ENCODE measurements around the gene SETD1B. TPM values are rescaled to one million over a fixed set of nuclear protein-coding genes. Genes with fewer than 3 reads are reported as not detected.
"Not testable (repeated sequence)": the region's sequence is repeated elsewhere in the genome, so short reads cannot be mapped to it uniquely, and the experiment has no call there.

The SETD1B gene
- total and polyA plus RNA-seq, 2 experiments from 2014 or later: 2.0 to 2.7 TPM

DNA sequence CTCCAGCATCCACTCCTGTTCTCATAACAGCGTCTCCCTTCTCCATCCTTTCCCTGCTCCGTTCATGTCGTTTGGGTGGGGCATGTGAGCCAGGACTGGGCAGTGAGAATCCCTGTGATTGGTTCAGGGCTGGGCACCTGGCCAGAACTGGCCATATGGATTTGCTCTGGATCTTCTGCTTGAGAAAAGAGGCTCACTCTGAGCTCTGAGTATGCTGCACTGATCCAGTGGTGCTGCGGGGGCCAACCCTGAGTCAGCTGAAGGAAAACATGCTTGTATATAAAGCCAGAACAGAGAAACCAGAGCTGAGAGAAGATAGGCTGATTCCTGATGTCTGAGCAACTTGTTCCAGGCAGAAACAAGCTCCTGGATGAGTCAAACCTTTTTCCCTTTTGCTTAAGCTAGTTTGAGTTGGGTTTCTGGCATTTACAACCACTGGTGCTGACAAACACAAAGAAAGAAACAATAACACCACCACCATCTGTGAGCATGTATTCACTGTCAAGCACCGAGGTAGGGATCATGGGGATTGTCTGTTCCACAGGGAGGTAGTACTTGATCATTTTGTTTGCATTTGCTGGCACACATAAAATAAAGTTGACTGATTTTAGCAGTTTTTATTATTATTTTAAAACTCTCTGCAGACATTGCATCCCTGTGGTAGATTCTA, 68.9 kb downstream of the SETD1B start:
- H3K9me2 ChIP-seq (ENCODE audit: insufficient read depth): no peaks in the 10 kb centered on the region
- 0 out of 2 replicates have a peak overlapping the region, but pooled peaks have one; percentile 24 for H3K4me3 ChIP-seq
- H3K27ac ChIP-seq: peak overlapping the region; percentile 82
- H3K27me3 ChIP-seq (replicated peaks; ENCODE audit: insufficient read depth): no peaks in the 10 kb centered on the region
- no peaks in the 10 kb centered on the region for H4K20me1 ChIP-seq (ENCODE audit: insufficient read depth)
- peak; percentile 96 for DNase-seq
- H3K9ac ChIP-seq: peak overlapping the region; percentile 46
- H3K4me1 ChIP-seq (ENCODE audit: insufficient read depth): peaks cover 9% of the 10 kb centered on the region; the same call in 1 of the 2 replicates
- TF ChIP-seq EZH2 (IDR thresholded peaks at IDR 0.05; ENCODE audit: insufficient read depth, poor library complexity, severe bottlenecking): no peak
- TF ChIP-seq EZH2phosphoT487 (IDR thresholded peaks at IDR 0.05; ENCODE audit: insufficient read depth, low read depth): no peak
- H3F3A ChIP-seq (ENCODE audit: insufficient read depth): peaks cover 19% of the 10 kb centered on the region
- in situ Hi-C loops (cut with MboI): no loop called here
- no peaks in the 10 kb centered on the region for H3K9me3 ChIP-seq (ENCODE audit: low read depth)
- H2AFZ ChIP-seq: peak overlapping the region; percentile 70
- H3K79me2 ChIP-seq (ENCODE audit: insufficient read depth): no peaks in the 10 kb centered on the region
- H3K36me3 ChIP-seq (ENCODE audit: low read depth): no peaks in the 10 kb centered on the region
- H3K4me2 ChIP-seq (ENCODE audit: unreplicated experiment): peak overlapping the region; percentile 61
- WGBS, 2 experiments (ENCODE audit: low coverage in 1 of 2, low lambda C conversion rate in 2 of 2, missing lambda C conversion rate in 2 of 2): 8 to 9% methylated on average over 5 of the region's 5 CpGs

DNA sequence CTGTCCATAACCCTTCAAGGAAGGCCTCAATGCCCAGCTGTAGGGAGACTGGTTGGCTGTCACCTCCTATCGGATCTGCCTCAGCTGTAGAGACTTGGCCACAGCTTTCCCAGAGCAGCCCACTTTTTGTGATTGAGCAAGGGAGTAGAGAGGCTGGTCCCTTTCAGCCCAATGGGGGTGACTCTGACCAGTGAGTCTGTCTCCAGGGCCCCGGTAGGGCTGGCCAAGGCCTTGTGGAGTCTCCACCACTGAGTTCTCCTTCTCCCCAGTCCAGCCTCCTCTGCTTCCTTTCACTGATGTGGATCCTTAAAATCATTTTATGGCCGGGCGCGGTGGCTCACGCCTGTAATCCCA, 69.4 kb downstream of the SETD1B start:
- Histone ChIP-seq H3K9me3 (ENCODE audit: low read depth) (no peaks in the 10 kb centered on the region), H3K9ac (peak overlapping the region; percentile 46), H3K27ac (peak overlapping the region; percentile 82), H3K79me2 (ENCODE audit: insufficient read depth) (no peaks in the 10 kb centered on the region), H3F3A (ENCODE audit: insufficient read depth) (peaks cover 19% of the 10 kb centered on the region), H3K4me1 (ENCODE audit: insufficient read depth) (peaks cover 9% of the 10 kb centered on the region; the same call in 1 of the 2 replicates), H3K9me2 (ENCODE audit: insufficient read depth) (no peaks in the 10 kb centered on the region), H2AFZ (peak overlapping the region; percentile 70; the same call in 1 of the 2 replicates), H3K36me3 (ENCODE audit: low read depth) (no peaks in the 10 kb centered on the region), H4K20me1 (ENCODE audit: insufficient read depth) (no peaks in the 10 kb centered on the region), H3K27me3 (replicated peaks; ENCODE audit: insufficient read depth) (no peaks in the 10 kb centered on the region), H3K4me3 (no peak overlapping the region), H3K4me2 (ENCODE audit: unreplicated experiment) (peak overlapping the region; percentile 61)
- WGBS, 2 experiments (ENCODE audit: low coverage in 1 of 2, low lambda C conversion rate in 2 of 2, missing lambda C conversion rate in 2 of 2): 84 to 86% methylated on average over 6 of the region's 6 CpGs
- in situ Hi-C loops (cut with MboI): no loop called here
- no peak for TF ChIP-seq EZH2 (IDR thresholded peaks at IDR 0.05; ENCODE audit: insufficient read depth, poor library complexity, severe bottlenecking)
- peak; percentile 30 for DNase-seq

DNA sequence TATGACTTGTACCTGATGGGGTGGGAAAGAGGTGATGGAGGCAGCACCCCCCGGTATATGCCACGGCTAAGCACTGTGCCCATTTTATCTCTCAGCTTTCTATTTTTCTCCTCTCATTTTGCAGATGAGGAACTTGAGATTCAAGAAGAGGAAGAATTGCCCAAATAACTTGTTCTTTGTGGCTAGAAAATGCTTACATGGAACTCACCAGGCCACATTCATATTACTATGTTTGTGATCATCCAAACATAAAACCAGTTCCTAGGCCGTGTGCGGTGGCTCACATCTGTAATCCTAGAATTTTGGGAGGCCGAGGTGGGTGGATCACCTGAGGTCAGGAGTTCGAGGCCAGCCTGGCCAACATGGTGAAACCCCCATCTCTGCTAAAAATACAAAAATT, 70.3 kb downstream of the SETD1B start:
- Histone ChIP-seq H3K9ac (no peak overlapping the region), H3K27ac (no peak overlapping the region), H3K36me3 (ENCODE audit: low read depth) (no peaks in the 10 kb centered on the region), H4K20me1 (ENCODE audit: insufficient read depth) (no peaks in the 10 kb centered on the region), H3K4me2 (ENCODE audit: unreplicated experiment) (no peak overlapping the region), H3K27me3 (replicated peaks; ENCODE audit: insufficient read depth) (no peaks in the 10 kb centered on the region), H3K4me1 (ENCODE audit: insufficient read depth) (peaks cover 9% of the 10 kb centered on the region; the same call in 1 of the 2 replicates), H3K9me2 (ENCODE audit: insufficient read depth) (no peaks in the 10 kb centered on the region), H2AFZ (no peak overlapping the region), H3K79me2 (ENCODE audit: insufficient read depth) (no peaks in the 10 kb centered on the region), H3F3A (ENCODE audit: insufficient read depth) (peaks cover 19% of the 10 kb centered on the region), H3K4me3 (no peak overlapping the region), H3K9me3 (ENCODE audit: low read depth) (no peaks in the 10 kb centered on the region)
- 86 to 97% methylated on average over 6 of the region's 6 CpGs for WGBS, 2 experiments (ENCODE audit: low coverage in 1 of 2, low lambda C conversion rate in 2 of 2, missing lambda C conversion rate in 2 of 2)
- no peak for TF ChIP-seq EZH2phosphoT487 (IDR thresholded peaks at IDR 0.05; ENCODE audit: insufficient read depth, low read depth)
- TF ChIP-seq EZH2 (IDR thresholded peaks at IDR 0.05; ENCODE audit: insufficient read depth, poor library complexity, severe bottlenecking): no peak
- in situ Hi-C loops (cut with MboI): no loop called here
- DNase-seq: no peak

DNA sequence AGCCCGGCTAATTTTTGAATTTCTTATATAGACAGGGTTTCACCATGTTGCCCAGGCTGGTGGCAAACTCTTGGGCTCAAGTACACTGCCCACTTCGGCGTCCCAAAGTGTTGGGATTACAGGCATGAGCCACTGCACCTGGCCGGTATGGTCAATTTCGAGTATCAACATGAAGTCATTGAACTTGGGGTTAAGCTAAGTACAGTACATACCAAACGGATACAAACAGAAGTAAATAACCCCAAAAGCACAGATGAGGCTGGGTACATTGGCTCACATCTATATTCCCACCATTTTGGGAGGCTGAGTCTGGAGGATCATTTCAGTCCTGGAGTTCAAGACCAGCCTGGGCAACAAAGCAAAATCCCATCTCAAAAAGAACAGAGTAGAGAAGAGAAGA, 71.8 kb downstream of the SETD1B start:
- no peaks in the 10 kb centered on the region for H3K9me3 ChIP-seq (ENCODE audit: low read depth)
- TF ChIP-seq EZH2 (IDR thresholded peaks at IDR 0.05; ENCODE audit: insufficient read depth, poor library complexity, severe bottlenecking) (no peak), EZH2phosphoT487 (IDR thresholded peaks at IDR 0.05; ENCODE audit: insufficient read depth, low read depth) (no peak)
- no peak overlapping the region for H3K4me2 ChIP-seq (ENCODE audit: unreplicated experiment)
- peaks cover 9% of the 10 kb centered on the region; the same call in 1 of the 2 replicates for H3K4me1 ChIP-seq (ENCODE audit: insufficient read depth)
- no peak for DNase-seq
- peaks cover 19% of the 10 kb centered on the region for H3F3A ChIP-seq (ENCODE audit: insufficient read depth)
- no peaks in the 10 kb centered on the region for H3K27me3 ChIP-seq (replicated peaks; ENCODE audit: insufficient read depth)
- H2AFZ ChIP-seq: no peak overlapping the region
- H3K27ac ChIP-seq: no peak overlapping the region
- in situ Hi-C loops (cut with MboI): no loop called here
- H3K36me3 ChIP-seq (ENCODE audit: low read depth): no peaks in the 10 kb centered on the region
- no peak overlapping the region for H3K4me3 ChIP-seq
- H3K9ac ChIP-seq: no peak overlapping the region
- H3K9me2 ChIP-seq (ENCODE audit: insufficient read depth): no peaks in the 10 kb centered on the region
- H4K20me1 ChIP-seq (ENCODE audit: insufficient read depth): no peaks in the 10 kb centered on the region
- WGBS, 2 experiments (ENCODE audit: low coverage in 1 of 2, low lambda C conversion rate in 2 of 2, missing lambda C conversion rate in 2 of 2): 89 to 96% methylated on average over 6 of the region's 6 CpGs
- no peaks in the 10 kb centered on the region for H3K79me2 ChIP-seq (ENCODE audit: insufficient read depth)

DNA sequence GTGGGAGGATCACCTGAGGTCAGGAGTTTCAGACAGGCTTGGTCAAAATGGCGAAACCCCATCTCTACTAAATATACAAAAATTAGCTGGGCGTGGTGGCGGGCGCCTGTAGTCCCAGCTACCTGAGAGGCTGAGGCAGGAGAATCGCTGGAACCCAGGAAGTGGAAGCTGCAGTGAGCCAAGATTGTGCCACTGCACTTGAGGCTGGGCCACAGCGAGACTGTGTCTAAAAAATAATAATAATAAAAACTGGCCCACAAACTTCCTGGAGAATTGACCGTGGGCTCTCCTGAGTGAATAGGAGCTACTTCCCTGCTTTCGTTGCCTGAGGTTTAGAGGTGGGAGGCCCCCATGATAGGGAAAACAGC, 72.3 kb downstream of the SETD1B start:
- H2AFZ ChIP-seq; H3K27ac ChIP-seq; H3K9me2 ChIP-seq (ENCODE audit: insufficient read depth); H3K4me2 ChIP-seq (ENCODE audit: unreplicated experiment); H3K9me3 ChIP-seq (ENCODE audit: low read depth); H3K36me3 ChIP-seq (ENCODE audit: low read depth); in situ Hi-C loops (cut with MboI); H4K20me1 ChIP-seq (ENCODE audit: insufficient read depth); H3K79me2 ChIP-seq (ENCODE audit: insufficient read depth); H3K27me3 ChIP-seq (replicated peaks; ENCODE audit: insufficient read depth); DNase-seq; H3K9ac ChIP-seq; H3K4me3 ChIP-seq; H3K4me1 ChIP-seq (ENCODE audit: insufficient read depth): not testable (repeated sequence)
- 88 to 94% methylated on average over 8 of the region's 8 CpGs for WGBS, 2 experiments (ENCODE audit: low coverage in 1 of 2, low lambda C conversion rate in 2 of 2, missing lambda C conversion rate in 2 of 2)
- peaks cover 19% of the 10 kb centered on the region for H3F3A ChIP-seq (ENCODE audit: insufficient read depth)

Small RNAs within 50 kb of the gene (small RNA-seq; reads per million reads assigned to genes)
- gene AC069503.3 (ENCODE audit: low read depth, low replicate concordance): not detected

Other genes with a start within 250 kb of the SETD1B start
- gene KDM2B, start 223.0 kb upstream of the SETD1B start, total RNA-seq (2014; rRNA removed; shearing (Covaris generic)): 20.1 and 26.3 TPM in 2 replicates
- gene KDM2B, start 223.0 kb upstream of the SETD1B start, polyA plus RNA-seq (2016; fragmentation: Nextera tagmentation; extraction: Ambion mirVana): 8.2 and 10.6 TPM in 2 replicates
- gene ORAI1, start 177.5 kb upstream of the SETD1B start, total RNA-seq (2014; rRNA removed; shearing (Covaris generic)): 4.9 and 7.6 TPM in 2 replicates
- gene ORAI1, start 177.5 kb upstream of the SETD1B start, polyA plus RNA-seq (2016; fragmentation: Nextera tagmentation; extraction: Ambion mirVana): 14.2 and 16.1 TPM in 2 replicates
- gene MORN3, start 134.4 kb upstream of the SETD1B start, total RNA-seq (2014; rRNA removed; shearing (Covaris generic)): 0.13 TPM in 1 of 2 replicates, not detected in the other
- 0.58 and 0.63 TPM in 2 replicates for gene MORN3, start 134.4 kb upstream of the SETD1B start, polyA plus RNA-seq (2016; fragmentation: Nextera tagmentation; extraction: Ambion mirVana)
- 10.7 and 12.1 TPM in 2 replicates for gene TMEM120B, start 91.3 kb upstream of the SETD1B start, total RNA-seq (2014; rRNA removed; shearing (Covaris generic))
- gene TMEM120B, start 91.3 kb upstream of the SETD1B start, polyA plus RNA-seq (2016; fragmentation: Nextera tagmentation; extraction: Ambion mirVana): 4.7 and 4.8 TPM in 2 replicates
- 6.7 and 8.2 TPM in 2 replicates for gene RHOF, start 10.3 kb upstream of the SETD1B start, total RNA-seq (2014; rRNA removed; shearing (Covaris generic))
- gene RHOF, start 10.3 kb upstream of the SETD1B start, polyA plus RNA-seq (2016; fragmentation: Nextera tagmentation; extraction: Ambion mirVana): 1.5 and 2.4 TPM in 2 replicates
- not detected in 2 replicates for gene HPD, start 54.9 kb downstream of the SETD1B start, total RNA-seq (2014; rRNA removed; shearing (Covaris generic))
- not detected in 2 replicates for gene HPD, start 54.9 kb downstream of the SETD1B start, polyA plus RNA-seq (2016; fragmentation: Nextera tagmentation; extraction: Ambion mirVana)
- 93.7 and 134 TPM in 2 replicates for gene PSMD9, start 84.8 kb downstream of the SETD1B start, total RNA-seq (2014; rRNA removed; shearing (Covaris generic))
- gene PSMD9, start 84.8 kb downstream of the SETD1B start, polyA plus RNA-seq (2016; fragmentation: Nextera tagmentation; extraction: Ambion mirVana): 129 and 141 TPM in 2 replicates
- gene CFAP251, start 114.6 kb downstream of the SETD1B start, total RNA-seq (2014; rRNA removed; shearing (Covaris generic)): 1.6 and 4.4 TPM in 2 replicates
- gene CFAP251, start 114.6 kb downstream of the SETD1B start, polyA plus RNA-seq (2016; fragmentation: Nextera tagmentation; extraction: Ambion mirVana): 0.46 and 0.58 TPM in 2 replicates
- gene BCL7A, start 217.9 kb downstream of the SETD1B start, total RNA-seq (2014; rRNA removed; shearing (Covaris generic)): 3.4 and 4.2 TPM in 2 replicates
- 2.7 and 3.0 TPM in 2 replicates for gene BCL7A, start 217.9 kb downstream of the SETD1B start, polyA plus RNA-seq (2016; fragmentation: Nextera tagmentation; extraction: Ambion mirVana)

Measured in GM23248 (cell line).